HUDEP-2 (cell line): ENCODE measurements around the gene OR5B21.

Experiments
- DNase-seq, 76 experiments: peaks; one replicate each; lab custom pipeline; 2025; ENCODE audit not compliant: unreplicated experiment in 76 of 76; lab: John Stamatoyannopoulos, UW

OR5B21 gene

GRCh38 chr11:58494101-58494500 lies 13.8 kb downstream of the OR5B21 start:
- DNase-seq, result no peak

- no peak for DNase-seq
Measured at GRCh38 chr11:58493676-58494075, 14.2 kb downstream of the OR5B21 start.

GRCh38 chr11:58490827-58491226 lies 17.1 kb downstream of the OR5B21 start:
- DNase-seq, result no peak

- DNase-seq, result no peak
Measured at GRCh38 chr11:58487170-58487569, 20.7 kb downstream of the OR5B21 start.

GRCh38 chr11:58485961-58486360 lies 21.9 kb downstream of the OR5B21 start:
- DNase-seq, result no peak

GRCh38 chr11:58471892-58472291 lies 36.0 kb downstream of the OR5B21 start:
- no peak for DNase-seq

- DNase-seq, result no peak
Measured at GRCh38 chr11:58466293-58466692, 41.6 kb downstream of the OR5B21 start.

- DNase-seq, result no peak
Measured at GRCh38 chr11:58465690-58466089, 42.2 kb downstream of the OR5B21 start.
